Stimulated activated CD8-positive, alpha-beta memory T cell treated with anti-CD3 and anti-CD28 coated beads, Interleukin-4, amount 100 ng/mL, for 1 hour (primary cell): Measurements from ENCODE around the gene REX1BD.
"Not testable (repeated sequence)": the region's sequence is repeated elsewhere in the genome, so short reads cannot be mapped to it uniquely, and the experiment has no call there.

Experiments
- DNase-seq, 2 donors: peaks; one replicate each; pipeline ENCODE4 v3.0.0-alpha.2; 2020; ENCODE audit warnings: low read depth in 2 of 2, low spot score in 1 of 2

The REX1BD gene

GRCh38 chr19:18588611-18589379 is at the start of gene REX1BD:
REX1BD (plus strand) TSS chr19:18588798; CDS start chr19:18588802, 4 bp downstream.
- DNase-seq, result peak; percentile 66 to 77

DNA sequence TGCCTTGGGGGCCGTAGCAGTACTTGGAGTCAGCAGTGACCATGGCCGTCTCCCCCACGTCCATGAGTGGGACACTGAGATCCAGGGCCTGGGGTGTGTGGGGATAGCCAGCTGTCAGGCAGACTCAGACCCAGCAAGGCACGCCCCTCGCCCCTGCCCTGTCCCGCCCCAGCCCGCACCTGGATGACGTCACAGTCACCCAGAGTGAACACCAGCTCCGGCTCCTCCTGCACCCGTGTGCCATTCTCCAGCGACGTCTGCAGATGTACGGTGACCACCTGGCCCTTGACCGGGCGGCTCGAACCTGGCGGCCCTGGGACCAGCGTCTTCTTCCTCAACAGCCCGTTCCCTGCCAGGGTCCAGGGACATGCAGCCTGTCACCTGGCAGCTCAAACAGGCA is 49.2 kb upstream of the REX1BD start:
- no peak for DNase-seq

DNA sequence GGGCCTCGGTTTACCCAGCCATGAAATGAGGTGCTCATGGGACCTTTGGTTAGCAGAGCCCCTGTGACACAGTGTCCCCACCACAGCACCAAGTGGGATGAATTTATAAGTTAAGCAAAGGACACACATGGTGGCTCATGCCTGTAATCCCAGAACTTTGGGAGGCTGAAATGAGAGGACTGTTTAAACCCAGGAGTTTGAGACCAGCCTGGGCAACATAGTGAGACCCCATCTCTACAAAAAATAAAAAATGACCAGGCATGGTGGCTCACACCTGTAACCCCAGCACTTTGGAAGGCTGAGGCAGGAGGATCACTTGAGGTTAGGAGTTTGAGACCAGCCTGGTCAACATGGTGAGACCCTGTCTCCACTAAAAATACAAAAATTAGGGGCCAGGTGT is 48.4 kb upstream of the REX1BD start:
- DNase-seq, result not testable (repeated sequence)

DNA sequence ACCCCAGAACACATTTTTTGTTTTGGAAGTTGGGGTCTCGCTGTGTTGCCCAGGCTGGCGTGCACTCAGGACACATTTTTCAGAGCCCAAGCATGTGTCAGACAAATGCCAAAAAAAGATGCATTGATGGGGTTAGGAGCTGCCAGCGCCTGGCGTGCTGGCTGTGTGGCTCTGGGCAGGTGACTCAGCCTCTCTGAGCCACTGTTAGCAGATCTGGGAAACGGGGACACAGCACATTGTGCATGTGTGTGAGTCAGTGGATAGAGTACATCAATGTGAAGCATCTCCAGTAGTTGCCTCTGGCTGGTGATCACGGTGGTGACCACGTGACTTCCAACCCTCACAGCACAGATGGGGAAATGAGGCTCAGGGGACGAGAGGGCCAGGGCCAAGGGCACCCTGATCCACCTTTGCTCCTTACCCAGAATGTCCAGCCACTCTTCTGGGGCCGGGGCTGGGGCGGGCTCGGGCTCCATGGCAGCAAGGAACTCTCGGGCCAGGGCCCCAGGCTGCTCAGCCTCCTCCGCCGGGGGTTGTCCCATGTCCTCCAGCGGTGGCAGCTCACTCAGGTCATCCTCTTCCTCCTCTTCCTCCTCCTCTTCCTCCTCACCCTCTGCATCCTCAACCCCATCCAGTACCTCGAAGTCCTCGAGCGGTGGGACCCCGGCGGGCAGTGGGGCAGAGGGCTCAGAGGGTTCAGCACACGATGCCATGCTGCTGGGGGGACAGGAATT is 47.2 kb upstream of the REX1BD start:
- DNase-seq, result no peak

DNA sequence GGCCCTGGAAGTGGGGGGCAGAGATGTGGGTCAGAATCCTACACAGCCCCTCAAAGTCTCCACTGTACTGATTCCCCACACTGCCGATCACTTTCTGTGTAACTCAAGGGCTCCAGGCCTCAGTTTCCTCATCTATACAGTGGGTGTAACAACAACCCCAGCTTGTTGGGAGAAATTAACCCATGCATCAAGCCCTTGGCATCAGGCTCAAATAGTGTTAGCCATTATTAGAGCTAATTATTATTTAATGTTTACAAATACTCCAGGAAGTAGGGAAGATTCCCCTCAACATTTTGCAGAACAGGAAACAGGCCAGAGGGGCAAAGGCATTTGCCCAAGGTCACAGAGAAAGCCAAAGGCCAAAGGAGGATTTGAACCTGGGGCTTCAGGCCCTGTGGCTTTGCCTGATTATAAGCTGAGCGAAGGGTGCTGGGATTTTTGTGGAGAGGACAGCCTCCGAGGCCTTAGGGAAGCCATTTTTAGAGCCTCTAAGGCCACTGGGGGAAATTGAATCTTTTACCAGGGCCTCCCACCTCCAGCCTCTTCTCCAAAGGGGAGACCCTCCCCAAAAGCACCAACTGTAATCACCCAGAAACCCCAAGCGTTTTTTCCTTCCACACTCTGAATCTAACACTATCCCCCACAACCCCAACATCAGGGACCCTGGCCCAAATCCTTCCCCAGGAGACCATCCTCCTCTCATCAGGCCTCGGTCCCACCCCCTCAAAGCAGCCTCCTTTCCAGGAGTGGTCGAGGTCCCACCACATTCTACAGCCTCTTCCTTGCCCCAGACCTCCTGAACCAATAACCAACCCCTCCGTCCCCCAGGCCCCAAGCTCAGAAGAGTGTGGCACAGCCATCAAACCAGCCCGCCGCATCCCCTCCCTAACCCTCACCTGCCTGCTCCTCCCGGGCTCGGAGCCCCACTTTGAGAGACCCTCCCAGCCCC is 46.3 kb upstream of the REX1BD start:
- no peak for DNase-seq

DNA sequence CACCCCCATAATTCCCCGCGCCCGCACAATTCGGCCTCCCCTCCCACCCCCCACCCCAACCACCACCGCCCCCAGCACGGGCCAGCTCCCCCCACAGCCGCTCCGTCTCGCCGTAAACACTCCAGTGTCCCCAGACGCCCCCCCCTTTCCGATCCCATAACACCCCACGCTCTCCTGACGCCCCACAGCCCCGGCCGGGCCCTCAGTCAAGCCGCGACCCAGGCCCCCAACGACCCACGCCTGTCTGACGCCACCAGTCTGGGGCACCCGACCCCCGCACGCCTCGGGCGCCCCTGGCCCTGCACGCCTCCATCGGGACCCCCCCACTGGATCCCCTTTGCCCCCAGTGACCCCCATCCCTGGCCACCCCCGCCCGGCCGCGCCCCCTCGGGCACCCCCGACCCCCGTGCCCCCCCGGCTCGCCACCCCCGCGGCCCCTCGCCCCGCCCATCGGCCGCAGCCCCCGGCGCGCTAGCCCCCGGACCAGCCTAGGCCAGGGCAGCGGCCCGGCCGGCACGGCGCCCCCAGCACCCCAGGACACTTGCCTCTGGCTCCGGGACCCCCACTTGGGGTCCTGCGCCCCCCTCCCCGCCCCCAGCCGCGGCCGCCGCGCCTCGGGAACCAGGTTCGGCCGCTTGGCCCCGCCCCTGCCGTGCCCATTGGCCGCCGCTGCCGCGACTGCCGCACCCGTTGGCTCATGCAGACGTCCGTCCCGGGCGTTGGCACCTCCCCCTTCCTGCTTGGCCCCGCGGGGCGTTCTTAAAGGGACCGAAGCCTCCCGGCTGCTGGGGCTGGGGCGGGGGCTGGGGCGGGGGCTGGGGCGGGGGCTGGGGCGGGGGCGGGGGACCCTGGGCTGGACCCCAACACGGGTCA is 45.4 kb upstream of the REX1BD start, which contains the start of gene FKBP8:
TSS of gene FKBP8 (minus strand) at position 633 of the 873 bp plus-strand sequence. CDS start 1,603 bp downstream, outside the sequence.
- peak; percentile 89 to 91 for DNase-seq

DNA sequence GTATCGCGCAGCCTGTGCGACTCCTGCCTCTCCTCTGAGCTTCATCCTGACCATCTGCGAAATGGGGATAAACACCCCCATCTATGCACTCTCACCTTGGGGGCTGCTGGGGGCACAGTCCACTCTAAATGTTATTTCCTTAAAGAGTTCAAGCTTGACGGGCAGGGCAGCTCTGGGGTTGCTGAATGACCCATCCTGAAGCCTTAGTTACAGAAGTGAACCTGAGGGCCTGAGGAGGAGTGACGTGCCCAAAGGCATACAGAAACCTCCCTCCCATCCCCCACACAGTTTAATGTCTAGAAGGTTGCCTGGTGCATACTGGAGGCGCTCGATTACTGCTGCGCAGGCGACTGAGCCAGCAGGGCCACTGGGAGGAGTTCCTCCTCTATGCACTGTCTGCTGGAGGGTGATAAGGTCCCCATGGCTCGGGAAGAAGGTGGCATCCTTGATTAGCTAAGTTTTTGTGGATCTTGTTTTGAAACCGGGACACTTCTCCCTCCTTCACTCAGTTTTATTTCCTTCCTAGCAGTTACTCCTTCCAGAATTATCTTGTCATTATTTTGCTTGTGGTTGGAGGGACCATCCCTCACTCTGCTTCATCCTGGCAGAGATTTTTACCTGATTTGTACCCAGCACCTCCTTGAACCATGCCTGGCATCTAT is 44.7 kb upstream of the REX1BD start:
- peak in 1 of 2 donors; percentile 38 for DNase-seq

GRCh38 chr19:18551631-18552030 is 37.0 kb upstream of the REX1BD start:
- no peak for DNase-seq

- peak; percentile 95 to 96 for DNase-seq
Observed at GRCh38 chr19:18557411-18558201, 31.0 kb upstream of the REX1BD start, which contains the start of gene KXD1. KXD1 (plus strand) TSS chr19:18557870; CDS start chr19:18562057, 4,187 bp downstream.

DNA sequence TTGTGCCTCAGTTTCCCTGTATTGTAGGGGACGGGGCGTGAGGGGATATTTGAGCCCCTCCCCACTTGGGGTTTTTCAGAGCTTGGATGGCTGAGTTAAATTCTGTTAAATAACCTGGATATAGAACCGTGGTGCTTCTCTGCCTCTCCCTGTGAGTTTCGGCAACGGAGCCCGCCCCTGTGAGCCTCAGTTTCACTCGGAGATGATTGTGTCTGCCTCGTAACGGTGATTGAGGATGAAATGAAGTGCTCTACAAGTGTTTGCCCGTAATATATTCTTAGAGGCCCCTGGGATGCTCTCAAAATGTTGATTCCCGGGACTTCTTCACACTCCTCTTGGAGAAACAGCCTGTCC is 30.4 kb upstream of the REX1BD start:
- DNase-seq, result no peak

DNA sequence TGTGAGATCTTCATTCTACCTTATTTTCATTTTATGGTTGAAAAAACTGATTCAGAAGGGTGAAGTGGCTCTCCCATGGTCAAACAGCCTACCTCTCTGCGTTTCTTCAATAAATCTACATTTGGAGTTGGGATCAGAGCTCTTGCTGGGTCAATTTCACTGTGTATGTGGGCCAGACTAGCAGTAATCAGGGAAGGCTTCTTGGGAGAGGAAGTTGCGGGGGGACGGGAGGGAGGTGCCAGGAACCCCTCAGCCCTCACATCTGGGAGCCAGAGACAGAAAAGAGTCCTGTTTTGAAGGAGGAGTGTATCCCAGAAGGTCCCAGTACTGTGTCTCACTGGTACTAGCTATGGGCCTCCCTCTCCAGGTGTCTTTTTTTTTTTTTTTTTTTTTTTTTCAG is 30.0 kb upstream of the REX1BD start:
- no peak for DNase-seq

DNA sequence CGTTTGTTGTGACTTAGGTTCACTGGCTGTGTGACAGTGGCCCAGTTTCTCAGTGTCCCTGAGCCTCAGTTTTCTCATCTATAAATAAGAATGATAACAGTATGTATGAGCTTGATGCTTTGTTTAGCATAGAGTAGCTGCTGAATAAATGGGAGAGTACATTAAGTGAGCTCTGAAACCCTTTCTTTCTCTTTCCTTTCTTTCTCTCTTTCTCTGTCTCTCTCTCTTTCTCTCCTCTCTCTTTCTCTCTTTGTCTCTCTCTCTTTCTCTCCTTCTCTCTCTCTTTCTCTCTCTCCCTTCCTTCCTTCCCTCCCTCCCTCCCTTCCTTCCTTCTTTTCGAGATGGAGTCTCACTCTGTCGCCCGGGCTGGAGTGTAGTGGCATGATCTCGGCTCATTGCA is 28.9 kb upstream of the REX1BD start:
- DNase-seq, result no peak

DNA sequence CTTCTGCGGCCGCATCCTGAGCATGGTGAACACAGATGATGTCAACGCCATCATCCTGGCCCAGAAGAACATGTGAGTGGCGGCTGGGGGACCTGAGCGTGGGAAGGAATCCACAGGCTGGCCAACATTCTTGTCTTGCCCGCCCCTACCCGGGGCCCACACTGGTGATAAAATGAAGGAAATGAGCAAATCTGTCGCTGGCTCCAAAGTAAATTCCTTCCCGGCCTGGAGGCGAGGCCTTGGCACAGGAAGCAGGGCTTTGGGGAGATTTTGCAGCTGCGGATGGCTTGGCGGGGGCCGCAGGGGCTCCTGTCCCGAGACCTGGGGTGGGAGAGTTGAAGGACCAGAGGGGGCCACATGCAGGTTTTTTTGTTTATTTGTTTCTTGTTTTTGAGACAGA is 26.5 kb upstream of the REX1BD start:
- DNase-seq, result no peak

- no peak for DNase-seq
Observed at GRCh38 chr19:18566953-18567352, 21.6 kb upstream of the REX1BD start.

GRCh38 chr19:18568367-18568766 is 20.2 kb upstream of the REX1BD start:
- no peak for DNase-seq

DNA sequence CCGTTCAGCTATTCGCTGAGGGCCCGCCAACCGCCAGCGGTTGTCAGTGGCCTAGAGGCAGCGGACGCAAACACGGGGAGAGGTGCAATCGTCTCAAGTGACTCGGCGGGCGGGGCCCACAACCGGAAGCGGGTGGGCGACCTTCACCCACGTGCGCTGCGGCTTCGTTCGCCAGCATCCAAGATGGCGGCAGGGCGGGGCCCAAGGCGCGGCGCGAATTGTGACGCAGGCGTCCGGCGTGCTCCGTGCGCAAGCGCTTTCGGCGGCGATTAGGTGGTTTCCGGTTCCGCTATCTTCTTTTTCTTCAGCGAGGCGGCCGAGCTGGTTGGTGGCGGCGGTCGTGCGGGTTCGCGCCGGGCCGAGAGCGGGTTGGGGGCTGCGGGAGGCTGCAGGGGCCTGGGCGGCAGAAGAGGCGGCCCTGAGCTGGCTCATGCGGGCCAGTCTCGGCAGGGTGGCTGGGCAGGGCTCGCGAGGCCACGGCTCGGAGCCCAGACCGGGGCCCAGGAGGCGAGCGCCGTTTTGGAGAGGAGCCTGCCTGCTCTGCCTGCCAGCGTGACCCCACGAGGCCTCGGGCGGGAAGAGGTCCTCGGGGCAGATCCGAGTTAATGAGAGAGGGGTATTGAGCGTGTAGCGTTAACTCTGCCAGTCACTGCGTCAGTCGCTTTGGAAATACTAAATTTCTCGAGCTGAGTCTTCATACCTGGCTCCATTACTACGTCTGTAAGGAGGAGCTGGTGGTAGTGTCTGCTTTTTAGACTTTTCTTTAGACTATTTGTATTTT is 16.8 kb upstream of the REX1BD start, which contains the start of gene UBA52:
TSS of gene UBA52 (plus strand) at position 294 of the 781 bp plus-strand sequence. CDS start 1,444 bp downstream, outside the sequence.
- DNase-seq, result peak; percentile 98

DNA sequence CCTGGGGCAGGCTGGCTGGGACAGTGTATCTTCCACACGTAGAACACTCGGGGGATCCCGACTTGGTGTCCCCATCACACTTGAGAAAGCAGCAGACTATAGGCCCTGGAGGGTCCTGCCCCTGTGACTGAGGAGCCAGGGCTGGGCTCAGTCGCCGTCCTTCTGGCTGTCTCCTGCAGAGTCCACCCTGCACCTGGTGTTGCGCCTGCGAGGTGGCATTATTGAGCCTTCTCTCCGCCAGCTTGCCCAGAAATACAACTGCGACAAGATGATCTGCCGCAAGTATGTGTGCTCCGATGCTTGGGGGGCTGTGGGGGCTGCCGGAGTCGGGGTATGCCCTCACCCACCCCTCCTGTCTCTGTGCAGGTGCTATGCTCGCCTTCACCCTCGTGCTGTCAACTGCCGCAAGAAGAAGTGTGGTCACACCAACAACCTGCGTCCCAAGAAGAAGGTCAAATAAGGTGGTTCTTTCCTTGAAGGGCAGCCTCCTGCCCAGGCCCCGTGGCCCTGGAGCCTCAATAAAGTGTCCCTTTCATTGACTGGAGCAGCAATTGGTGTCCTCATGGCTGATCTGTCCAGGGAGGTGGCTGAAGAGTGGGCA is 13.8 kb upstream of the REX1BD start:
- DNase-seq, result no peak

DNA sequence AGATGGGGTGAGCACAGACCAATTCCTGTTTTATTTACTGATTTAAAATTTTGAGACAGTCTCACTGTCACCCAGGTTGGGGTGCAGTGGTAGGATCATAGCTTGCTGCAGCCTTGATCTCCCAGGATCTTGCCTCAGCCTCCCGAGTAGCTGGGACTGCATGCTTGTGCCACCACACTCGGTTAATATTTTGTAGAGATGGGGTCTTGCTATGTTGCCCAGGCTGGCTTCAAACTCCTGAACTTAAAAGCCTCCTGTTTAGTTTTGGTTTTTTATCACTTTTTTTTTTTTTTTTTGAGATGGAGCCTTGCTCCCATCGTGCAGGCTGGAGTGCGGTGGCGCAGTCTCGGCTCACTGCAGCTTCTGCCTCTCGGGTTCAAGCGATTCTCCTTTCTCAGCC is 12.2 kb upstream of the REX1BD start:
- DNase-seq, result no peak
